ENCODE measurements around the gene TCEANC2.

- TF ChIP-seq JUND (IDR thresholded peaks at IDR 0.05), result no peak
- no peak for TF ChIP-seq CTCF (IDR thresholded peaks at IDR 0.05; ENCODE audit: low read depth, low read length, missing input control)
- no peak for TF ChIP-seq SP1 (IDR thresholded peaks at IDR 0.05)
- no peak for TF ChIP-seq RAD21 (IDR thresholded peaks at IDR 0.05)
- TF ChIP-seq FOXA2 (IDR thresholded peaks at IDR 0.05), result no peak
- TF ChIP-seq YY1 (IDR thresholded peaks at IDR 0.05), result no peak
- TF ChIP-seq RXRA (IDR thresholded peaks at IDR 0.05), result no peak
- TF ChIP-seq TAF1 (conservative IDR thresholded peaks at IDR 0.05), result no peak
- TF ChIP-seq, protein P1, sequence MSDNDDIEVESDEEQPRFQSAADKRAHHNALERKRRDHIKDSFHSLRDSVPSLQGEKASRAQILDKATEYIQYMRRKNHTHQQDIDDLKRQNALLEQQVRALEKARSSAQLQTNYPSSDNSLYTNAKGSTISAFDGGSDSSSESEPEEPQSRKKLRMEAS (IDR thresholded peaks at IDR 0.05), result no peak
- TF ChIP-seq, protein P2, sequence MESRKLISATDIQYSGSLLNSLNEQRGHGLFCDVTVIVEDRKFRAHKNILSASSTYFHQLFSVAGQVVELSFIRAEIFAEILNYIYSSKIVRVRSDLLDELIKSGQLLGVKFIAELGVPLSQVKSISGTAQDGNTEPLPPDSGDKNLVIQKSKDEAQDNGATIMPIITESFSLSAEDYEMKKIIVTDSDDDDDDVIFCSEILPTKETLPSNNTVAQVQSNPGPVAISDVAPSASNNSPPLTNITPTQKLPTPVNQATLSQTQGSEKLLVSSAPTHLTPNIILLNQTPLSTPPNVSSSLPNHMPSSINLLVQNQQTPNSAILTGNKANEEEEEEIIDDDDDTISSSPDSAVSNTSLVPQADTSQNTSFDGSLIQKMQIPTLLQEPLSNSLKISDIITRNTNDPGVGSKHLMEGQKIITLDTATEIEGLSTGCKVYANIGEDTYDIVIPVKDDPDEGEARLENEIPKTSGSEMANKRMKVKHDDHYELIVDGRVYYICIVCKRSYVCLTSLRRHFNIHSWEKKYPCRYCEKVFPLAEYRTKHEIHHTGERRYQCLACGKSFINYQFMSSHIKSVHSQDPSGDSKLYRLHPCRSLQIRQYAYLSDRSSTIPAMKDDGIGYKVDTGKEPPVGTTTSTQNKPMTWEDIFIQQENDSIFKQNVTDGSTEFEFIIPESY (IDR thresholded peaks at IDR 0.05), result no peak
Measured at GRCh38 chr1:54054438-54054749, 986 bp downstream of the TCEANC2 start.
